ENCODE measurements around the gene SNAP47.

DNA sequence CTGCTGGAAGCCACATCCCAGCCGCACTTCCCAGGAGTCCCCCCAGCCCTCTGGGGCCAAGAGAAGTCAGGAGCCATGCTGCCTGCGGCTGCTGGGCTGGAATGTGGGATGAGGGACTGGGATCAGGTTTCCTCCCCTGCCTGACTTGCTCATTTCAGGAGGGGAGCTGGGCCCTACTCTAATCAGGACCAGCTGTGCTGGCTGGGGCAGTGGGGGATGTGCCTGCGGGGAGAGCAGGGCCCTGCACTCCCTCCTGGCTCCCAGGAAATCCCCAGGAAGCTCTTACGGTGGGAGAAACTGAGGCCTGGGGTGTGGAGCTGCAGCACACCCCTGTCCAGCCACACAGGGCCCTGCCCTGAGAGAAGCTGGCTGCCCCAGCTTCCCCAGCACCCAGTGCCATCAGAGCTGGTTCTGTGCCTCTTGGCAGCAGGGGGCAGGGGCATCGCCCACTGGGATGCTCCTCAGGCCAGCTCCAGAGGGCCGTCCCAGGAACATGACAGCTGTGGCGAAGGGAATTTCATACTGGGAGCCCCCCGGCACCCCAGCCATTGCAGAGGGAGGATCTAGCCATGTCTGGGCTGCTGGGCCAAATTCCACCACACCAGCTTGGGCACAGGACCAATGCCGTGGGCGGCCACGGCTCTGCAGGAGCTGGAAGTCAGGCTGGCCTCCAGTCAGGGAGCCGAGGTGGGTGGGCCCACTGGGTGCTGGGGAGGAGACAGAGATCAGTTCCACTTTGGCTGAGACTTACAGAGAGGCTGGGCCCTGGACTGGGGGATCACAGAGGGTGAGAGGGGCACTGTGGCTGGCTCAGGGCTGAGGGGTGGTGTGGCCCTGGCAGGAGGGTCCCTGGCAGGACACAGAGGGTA, 58.9 kb downstream of the SNAP47 start:
- TF ChIP-seq, protein P1, sequence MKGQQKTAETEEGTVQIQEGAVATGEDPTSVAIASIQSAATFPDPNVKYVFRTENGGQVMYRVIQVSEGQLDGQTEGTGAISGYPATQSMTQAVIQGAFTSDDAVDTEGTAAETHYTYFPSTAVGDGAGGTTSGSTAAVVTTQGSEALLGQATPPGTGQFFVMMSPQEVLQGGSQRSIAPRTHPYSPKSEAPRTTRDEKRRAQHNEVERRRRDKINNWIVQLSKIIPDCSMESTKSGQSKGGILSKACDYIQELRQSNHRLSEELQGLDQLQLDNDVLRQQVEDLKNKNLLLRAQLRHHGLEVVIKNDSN (IDR thresholded peaks at IDR 0.05), result no peak
- TF ChIP-seq RAD21 (IDR thresholded peaks at IDR 0.05; ENCODE audit: low read depth), result no peak
